Measurements from ENCODE around the gene MAML2. TPM values are rescaled to one million over a fixed set of nuclear protein-coding genes. Genes with fewer than 3 reads are reported as not detected.

Gene MAML2
- total and polyA plus RNA-seq, 2 experiments from 2014 or later: 2.0 to 7.1 TPM

DNA sequence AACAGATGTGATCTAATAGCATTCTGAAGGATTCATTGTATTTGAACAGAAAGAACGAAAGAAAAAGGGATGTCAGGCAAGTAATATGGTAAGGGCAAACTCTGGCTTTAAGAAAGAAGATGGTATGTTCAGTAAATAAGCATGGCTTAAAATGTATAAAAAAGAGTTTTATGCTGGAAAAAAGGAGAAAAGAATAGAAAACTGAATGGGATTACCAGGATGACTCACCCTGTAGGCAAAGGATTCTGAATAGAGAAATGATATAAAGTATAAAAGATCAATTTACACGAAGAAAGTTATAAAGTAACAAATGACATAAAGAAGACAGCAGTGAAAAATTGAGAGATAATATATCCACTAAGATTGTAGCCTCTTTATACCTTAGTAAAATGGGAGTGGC lies 42.2 kb upstream of the MAML2 start (continued):
- TF ChIP-seq, protein P1, sequence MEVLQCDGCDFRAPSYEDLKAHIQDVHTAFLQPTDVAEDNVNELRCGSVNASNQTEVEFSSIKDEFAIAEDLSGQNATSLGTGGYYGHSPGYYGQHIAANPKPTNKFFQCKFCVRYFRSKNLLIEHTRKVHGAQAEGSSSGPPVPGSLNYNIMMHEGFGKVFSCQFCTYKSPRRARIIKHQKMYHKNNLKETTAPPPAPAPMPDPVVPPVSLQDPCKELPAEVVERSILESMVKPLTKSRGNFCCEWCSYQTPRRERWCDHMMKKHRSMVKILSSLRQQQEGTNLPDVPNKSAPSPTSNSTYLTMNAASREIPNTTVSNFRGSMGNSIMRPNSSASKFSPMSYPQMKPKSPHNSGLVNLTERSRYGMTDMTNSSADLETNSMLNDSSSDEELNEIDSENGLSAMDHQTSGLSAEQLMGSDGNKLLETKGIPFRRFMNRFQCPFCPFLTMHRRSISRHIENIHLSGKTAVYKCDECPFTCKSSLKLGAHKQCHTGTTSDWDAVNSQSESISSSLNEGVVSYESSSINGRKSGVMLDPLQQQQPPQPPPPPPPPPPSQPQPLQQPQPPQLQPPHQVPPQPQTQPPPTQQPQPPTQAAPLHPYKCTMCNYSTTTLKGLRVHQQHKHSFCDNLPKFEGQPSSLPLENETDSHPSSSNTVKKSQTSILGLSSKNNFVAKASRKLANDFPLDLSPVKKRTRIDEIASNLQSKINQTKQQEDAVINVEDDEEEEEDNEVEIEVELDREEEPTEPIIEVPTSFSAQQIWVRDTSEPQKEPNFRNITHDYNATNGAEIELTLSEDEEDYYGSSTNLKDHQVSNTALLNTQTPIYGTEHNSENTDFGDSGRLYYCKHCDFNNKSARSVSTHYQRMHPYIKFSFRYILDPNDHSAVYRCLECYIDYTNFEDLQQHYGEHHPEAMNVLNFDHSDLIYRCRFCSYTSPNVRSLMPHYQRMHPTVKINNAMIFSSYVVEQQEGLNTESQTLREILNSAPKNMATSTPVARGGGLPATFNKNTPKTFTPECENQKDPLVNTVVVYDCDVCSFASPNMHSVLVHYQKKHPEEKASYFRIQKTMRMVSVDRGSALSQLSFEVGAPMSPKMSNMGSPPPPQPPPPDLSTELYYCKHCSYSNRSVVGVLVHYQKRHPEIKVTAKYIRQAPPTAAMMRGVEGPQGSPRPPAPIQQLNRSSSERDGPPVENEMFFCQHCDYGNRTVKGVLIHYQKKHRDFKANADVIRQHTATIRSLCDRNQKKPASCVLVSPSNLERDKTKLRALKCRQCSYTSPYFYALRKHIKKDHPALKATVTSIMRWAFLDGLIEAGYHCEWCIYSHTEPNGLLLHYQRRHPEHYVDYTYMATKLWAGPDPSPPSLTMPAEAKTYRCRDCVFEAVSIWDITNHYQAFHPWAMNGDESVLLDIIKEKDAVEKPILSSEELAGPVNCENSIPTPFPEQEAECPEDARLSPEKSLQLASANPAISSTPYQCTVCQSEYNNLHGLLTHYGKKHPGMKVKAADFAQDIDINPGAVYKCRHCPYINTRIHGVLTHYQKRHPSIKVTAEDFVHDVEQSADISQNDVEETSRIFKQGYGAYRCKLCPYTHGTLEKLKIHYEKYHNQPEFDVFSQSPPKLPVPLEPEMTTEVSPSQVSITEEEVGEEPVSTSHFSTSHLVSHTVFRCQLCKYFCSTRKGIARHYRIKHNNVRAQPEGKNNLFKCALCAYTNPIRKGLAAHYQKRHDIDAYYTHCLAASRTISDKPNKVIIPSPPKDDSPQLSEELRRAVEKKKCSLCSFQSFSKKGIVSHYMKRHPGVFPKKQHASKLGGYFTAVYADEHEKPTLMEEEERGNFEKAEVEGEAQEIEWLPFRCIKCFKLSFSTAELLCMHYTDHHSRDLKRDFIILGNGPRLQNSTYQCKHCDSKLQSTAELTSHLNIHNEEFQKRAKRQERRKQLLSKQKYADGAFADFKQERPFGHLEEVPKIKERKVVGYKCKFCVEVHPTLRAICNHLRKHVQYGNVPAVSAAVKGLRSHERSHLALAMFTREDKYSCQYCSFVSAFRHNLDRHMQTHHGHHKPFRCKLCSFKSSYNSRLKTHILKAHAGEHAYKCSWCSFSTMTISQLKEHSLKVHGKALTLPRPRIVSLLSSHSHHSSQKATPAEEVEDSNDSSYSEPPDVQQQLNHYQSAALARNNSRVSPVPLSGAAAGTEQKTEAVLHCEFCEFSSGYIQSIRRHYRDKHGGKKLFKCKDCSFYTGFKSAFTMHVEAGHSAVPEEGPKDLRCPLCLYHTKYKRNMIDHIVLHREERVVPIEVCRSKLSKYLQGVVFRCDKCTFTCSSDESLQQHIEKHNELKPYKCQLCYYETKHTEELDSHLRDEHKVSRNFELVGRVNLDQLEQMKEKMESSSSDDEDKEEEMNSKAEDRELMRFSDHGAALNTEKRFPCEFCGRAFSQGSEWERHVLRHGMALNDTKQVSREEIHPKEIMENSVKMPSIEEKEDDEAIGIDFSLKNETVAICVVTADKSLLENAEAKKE (CRISPR knock-in tag; IDR thresholded peaks at IDR 0.05): no peak
- TF ChIP-seq NANOG (IDR thresholded peaks at IDR 0.05; ENCODE audit: borderline replicate concordance) (no peak), EZH2 (IDR thresholded peaks at IDR 0.05; ENCODE audit: low read depth, unreplicated experiment) (no peak), EZH2phosphoT487 (IDR thresholded peaks at IDR 0.05; ENCODE audit: unreplicated experiment) (no peak)

DNA sequence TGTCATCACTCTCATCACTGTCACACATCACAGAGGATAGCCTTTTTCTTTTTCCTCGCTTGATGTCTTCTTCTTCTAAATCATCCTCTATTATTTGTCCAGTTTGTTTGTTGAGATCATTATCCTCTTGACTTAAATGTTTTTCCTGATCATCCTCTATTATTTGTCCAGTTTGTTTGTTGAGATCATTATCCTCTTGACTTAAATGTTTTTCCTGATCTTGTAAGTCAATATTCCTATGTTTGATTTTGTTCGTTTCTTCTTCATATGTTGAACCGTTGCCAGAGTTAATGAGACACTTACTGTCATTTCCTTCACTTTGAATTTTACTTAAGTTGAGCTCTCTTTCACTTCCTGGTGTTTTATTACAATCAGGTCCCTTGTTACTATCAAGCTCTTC lies 41.2 kb upstream of the MAML2 start:
- peaks cover 26% of the 10 kb centered on the region for H3K79me2 ChIP-seq (replicated peaks; ENCODE audit: insufficient read depth)

More for the DNA sequence above, 41.2 kb upstream of the MAML2 start:
- Histone ChIP-seq H3K27me3 (ENCODE audit: insufficient read depth) (no peaks in the 10 kb centered on the region), H2AFZ (no peak overlapping the region), H3K4me2 (no peak overlapping the region), H3K36me3 (ENCODE audit: insufficient read depth) (peaks cover 5% of the 10 kb centered on the region; the same call in 1 of the 2 replicates), H3K27ac (ENCODE audit: low read depth) (no peak overlapping the region), H3K4me1 (ENCODE audit: insufficient read depth) (0 out of 2 replicates have a peak, but pooled peaks cover 7% of the 10 kb centered on the region), H3K4me3 (no peak overlapping the region), H4K20me1 (replicated peaks; ENCODE audit: insufficient read depth) (no peaks in the 10 kb centered on the region), H3K9me2 (ENCODE audit: insufficient read depth) (no peaks in the 10 kb centered on the region), H3F3A (replicated peaks; ENCODE audit: low read depth) (0 out of 2 replicates have a peak, but pooled peaks cover 2% of the 10 kb centered on the region)
- DNase-seq (ENCODE audit: low spot score) (no peak), ATAC-seq (no peak)
- Mint-ChIP-seq H3K4me3 (no peak overlapping the region), H3K9me3 (no peaks in the 10 kb centered on the region), H3K27ac (no peak overlapping the region), H3K36me3 (ENCODE audit: low read depth) (no peaks in the 10 kb centered on the region; the same call in 2 of the 3 replicates), H3K27me3 (ENCODE audit: insufficient read depth, low read depth, poor library complexity) (no peaks in the 10 kb centered on the region), H3K4me1 (peaks cover 8% of the 10 kb centered on the region)
- TF ChIP-seq, protein P2, sequence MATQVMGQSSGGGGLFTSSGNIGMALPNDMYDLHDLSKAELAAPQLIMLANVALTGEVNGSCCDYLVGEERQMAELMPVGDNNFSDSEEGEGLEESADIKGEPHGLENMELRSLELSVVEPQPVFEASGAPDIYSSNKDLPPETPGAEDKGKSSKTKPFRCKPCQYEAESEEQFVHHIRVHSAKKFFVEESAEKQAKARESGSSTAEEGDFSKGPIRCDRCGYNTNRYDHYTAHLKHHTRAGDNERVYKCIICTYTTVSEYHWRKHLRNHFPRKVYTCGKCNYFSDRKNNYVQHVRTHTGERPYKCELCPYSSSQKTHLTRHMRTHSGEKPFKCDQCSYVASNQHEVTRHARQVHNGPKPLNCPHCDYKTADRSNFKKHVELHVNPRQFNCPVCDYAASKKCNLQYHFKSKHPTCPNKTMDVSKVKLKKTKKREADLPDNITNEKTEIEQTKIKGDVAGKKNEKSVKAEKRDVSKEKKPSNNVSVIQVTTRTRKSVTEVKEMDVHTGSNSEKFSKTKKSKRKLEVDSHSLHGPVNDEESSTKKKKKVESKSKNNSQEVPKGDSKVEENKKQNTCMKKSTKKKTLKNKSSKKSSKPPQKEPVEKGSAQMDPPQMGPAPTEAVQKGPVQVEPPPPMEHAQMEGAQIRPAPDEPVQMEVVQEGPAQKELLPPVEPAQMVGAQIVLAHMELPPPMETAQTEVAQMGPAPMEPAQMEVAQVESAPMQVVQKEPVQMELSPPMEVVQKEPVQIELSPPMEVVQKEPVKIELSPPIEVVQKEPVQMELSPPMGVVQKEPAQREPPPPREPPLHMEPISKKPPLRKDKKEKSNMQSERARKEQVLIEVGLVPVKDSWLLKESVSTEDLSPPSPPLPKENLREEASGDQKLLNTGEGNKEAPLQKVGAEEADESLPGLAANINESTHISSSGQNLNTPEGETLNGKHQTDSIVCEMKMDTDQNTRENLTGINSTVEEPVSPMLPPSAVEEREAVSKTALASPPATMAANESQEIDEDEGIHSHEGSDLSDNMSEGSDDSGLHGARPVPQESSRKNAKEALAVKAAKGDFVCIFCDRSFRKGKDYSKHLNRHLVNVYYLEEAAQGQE (IDR thresholded peaks at IDR 0.05; ENCODE audit: unreplicated experiment): no peak

All from GM23338 (cell line).